T1000 (cell line): ENCODE measurements around the gene ARID1B.

Experiments used
- DNase-seq: peaks from one replicate; lab custom pipeline; 2025; ENCODE audit warnings: mixed read lengths; lab: John Stamatoyannopoulos, UW

The ARID1B gene

DNA sequence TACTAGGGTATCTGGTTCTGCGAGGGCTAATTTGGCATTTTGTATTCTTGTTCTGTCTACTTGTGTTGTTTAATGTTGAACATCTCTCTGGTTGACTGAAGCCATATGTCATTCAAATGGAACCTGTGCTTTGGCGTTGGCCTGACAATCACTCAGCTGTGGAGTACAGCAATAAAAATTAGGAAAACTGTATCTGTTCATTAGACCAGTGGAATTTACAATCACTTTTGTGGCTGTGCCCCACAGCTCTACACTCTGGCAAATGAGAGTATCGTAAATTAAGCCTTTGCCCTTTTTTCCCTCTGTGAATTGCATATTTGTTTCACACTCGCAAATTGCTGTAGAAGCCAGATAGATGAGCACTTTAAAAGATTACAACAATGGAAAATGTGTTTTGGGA, 102.0 kb downstream of the ARID1B start:
- no peak for DNase-seq

DNA sequence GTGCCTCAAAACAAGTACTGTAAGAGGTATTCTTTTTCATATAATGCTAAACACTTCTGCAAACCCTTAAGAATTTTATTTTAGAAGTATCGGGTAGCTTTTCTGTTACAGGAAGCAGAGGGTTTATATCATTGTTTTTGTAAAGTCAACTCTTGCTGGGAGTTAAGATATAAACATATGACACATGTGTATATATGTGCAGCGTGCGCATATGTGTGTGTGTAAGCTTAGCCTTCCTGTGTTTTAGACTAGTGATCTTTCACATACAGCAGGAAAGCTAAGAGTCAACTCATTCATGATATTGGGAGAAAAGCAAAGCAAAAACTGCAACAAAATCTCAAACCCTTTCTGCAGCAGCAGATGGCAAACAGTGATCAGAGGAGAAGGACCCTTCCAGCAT, 102.4 kb downstream of the ARID1B start:
- DNase-seq, result no peak

DNA sequence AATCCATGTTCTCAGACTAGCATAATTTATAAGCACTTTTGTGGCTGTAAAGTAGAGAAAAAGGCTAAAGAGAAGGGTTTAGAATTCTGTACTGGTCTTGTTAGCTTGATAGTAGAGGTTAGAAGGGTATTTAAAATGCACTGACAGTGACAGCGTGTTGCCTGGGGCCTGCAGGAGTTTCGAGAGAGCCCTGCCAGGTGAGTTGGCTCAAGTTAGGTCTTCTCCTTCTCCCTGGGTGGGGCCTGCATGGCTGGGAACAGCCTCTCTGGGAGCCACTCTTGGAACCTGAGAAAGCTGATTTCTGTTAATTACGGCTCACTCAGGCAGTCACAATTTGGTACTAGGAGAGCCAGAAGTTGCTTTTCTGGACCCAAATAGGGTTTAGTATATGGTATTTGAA, 103.7 kb downstream of the ARID1B start:
- no peak for DNase-seq

DNA sequence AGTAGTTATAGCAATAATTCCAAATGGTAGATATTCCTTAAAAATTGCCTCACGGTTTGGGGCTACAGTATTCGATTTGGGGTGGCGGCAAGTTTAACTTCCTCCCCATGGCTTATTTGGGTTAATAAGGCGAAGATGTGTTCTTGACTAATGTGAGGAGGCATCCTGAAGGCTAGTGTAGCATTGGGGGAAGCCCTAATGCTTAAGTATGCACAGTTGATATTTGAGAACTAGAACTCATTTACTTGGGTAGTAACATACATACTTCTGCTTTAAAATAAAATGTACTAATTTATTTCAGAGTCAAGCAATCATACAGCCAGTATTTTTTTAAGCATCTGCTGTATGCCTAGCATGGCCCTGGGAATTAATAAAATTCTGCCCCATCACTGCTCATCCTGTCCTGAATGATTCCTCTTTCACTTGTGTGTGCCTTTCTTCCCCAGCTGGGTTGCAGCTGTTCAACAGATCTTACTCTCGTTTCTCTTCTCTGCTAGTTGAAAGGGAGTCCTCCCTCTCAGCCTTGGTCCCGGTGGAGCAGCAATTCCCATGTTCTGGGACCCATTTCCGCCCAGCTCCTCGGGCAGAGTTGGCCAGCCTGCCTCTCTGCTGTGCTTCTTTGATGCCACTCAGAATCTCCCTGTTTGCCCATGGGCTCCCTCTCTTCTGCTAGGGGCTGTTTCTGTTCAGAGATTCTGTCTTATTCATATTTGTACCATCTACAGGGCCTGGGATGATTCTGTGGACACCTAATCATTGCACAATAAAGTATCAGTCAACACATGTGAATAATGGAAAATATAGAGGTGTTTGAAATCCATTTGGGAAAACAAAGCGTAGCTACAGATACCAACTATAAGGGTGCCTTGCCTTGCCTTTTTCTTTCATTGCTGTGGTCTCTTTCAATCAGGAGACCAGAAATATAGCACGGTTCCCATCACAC, 104.8 kb downstream of the ARID1B start:
- DNase-seq, result no peak

DNA sequence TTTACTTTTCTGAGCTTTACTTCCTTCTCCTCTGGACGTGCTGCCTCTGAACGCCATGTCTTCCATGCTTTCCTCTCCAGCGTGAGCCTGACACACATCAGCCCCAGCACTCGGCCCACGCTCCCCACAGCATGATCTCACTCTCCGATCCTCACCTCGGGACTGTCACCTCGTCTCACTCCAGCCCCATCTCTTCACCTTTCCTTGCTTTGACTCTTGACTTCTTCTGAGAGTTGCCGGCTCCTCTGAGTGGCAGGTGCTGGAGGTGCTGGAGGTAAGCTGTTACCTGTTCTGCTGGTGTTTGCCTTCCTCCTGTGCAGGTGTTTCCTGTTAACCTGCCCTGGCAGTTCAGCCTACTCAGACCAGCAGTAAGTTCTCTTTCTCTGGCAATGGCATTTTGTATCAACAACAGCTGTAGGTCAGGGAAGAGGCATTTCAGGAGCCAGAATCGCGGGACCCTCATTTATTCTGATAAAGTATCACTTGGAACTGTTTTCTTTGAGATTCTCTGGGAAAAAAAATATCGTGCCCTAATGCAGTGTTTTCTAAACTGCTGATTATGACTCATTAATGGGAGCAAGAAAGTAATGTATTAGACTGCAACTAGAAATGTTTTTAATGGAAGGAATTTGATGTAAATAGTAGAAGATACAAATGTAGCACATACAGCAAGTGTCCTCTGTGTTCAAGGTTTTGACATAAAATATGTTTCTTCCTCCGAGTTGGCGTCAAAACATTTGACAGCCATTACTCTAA, 106.5 kb downstream of the ARID1B start:
- DNase-seq, result no peak

DNA sequence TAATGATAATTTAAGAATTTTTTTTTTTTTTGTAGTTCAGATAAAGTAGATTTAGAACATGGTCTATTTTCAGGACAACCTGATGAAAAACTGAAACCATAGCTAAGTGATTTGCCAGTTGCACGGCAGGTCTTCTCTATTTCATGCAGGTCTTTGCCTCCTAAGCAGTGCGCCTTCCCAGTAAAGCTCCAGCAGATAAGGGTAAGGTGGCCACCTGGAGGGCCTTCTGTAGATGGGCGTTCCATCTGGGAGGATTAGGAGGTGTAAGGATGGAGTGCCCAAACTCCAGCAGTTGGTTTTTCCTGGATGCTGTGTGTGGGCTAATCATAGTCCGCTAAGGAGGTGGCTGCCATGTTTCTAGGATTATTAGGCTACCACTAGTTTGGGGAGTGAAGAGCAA, 107.1 kb downstream of the ARID1B start:
- DNase-seq, result no peak

DNA sequence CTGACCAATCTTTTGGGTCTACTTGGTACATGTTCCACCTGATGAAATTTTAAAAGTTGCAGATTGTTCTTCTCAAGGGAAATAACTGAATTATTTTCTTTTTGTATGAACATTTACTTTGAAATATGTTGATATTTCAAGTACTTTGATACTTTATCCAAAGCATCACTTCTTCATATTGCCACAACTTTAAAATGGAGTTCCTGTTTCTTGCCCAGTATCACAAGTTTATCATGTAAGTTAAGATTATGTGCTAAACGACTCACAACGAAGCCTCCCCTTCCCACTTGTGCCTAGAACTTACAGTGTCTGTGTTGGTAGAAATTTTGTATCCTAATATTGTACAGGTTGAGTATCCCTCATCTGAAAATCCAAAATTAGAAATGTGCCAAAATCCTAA, 108.4 kb downstream of the ARID1B start:
- no peak for DNase-seq

DNA sequence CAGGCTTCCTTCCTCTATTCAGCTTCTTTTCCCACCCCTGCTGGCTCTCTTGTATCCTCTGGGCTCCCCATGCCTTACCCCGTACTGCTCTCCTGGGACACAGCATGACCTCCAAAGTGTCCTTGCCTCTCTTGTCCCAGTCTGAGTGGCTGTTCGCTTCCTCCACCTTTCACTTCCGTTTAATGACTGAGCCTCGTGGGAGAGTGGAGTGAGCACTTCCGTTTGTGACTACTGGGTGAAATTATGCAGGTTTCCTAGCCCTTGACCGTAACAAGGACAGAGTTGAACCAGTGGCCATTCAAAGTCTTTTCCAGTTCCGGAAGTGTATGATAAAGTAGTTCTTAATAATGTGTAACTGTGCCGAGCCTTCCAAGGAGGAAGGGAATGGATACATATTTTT, 109.2 kb downstream of the ARID1B start:
- DNase-seq, result no peak

DNA sequence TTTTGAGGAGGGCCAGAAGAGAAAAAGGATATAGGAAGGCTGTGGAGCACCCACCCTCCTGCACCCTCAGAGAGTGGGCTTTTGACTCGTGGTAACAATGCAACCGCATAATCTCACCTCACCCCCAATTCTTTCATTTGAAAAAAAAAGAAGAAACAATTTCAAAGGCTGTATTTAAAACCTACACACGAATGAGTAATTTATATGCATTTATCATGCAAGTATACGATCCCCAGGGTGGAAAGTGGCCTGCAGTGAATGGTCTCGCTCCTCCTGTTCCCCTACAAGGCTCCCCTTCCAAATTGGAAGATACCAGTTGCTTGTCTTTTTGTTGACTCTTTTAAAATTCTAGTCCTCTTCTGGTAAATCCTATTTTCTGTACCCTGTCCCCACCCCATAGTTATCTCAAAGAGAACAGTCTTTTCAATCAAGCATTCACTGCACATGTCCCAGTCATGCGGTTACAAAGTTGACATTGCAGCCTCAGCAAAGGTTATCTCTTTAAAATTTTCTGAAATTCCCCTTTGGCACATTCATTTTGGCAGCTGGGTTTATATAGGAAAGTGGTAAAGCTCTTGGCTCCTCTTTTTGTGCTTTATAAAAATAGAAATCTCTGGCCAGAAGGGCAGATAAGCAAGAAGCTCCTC, 110.6 kb downstream of the ARID1B start:
- DNase-seq, result no peak

DNA sequence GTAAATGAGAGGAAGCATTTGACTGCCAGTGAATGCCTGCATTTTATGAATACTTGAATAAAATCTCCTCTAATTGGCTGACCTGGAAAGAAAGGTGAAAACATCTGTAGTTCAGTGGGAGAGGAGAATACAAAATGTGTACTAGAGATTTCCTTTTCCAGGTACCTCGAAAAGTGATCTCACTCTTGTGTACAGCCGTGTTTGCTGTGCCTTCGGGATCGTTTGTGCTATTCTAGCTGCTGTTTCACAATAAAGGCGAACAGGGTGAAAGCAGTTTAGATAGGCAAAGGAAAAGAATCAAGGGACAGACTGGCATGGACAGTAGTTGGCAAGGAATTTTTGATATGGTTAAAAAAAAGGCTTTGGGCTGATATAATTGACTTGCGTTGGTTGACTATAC, 112.3 kb downstream of the ARID1B start:
- no peak for DNase-seq

DNA sequence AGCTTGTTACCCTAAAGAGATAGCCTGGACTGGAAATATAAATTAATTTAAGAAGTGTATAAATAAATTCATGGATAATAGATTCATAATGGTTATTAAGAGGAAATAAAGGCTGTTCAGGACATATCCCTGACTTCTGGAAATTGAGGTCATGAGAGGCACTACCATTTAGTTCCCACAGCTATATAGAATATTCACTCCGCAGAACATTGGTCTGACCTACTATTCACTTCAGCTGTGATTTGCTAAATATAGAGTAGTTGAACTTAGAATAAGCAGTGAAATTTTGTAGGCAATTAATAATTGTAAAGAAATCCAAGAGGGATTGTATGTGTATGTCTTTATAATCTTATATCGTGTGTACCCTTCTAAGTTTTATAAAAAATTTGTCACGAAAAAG, 112.8 kb downstream of the ARID1B start:
- DNase-seq, result no peak

DNA sequence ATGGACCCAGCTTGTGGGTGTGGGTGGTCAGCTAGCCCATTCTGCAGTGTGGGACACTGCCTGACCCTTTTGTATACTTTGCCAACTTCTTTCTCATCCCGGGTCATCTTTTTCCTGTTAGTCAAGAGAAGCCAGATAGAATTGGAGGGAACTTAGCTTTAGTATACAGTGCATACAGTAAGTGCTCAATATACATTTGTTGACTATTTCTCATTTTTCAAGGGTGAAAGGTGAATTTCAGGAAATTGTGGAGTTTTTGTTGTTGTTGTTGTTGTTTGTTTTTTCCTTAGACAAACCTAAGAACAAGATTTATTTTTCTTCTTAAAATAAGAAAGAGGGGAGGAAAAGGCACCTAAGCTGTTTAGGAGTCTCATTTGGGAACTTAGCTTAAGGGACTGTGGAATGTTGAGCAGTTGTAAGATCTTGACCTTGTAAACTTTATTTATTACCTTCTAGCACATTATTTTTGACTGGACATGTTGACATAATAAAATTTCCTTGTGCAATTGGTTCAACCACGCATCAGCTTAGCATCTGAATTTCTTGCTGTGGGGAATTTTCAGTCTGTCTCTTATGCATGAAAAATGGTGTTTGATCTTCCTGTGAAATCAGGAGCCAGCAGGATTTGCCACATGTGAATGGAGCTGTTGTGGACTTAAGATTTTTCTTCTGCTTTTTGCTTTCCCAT, 113.6 kb downstream of the ARID1B start:
- DNase-seq, result no peak

DNA sequence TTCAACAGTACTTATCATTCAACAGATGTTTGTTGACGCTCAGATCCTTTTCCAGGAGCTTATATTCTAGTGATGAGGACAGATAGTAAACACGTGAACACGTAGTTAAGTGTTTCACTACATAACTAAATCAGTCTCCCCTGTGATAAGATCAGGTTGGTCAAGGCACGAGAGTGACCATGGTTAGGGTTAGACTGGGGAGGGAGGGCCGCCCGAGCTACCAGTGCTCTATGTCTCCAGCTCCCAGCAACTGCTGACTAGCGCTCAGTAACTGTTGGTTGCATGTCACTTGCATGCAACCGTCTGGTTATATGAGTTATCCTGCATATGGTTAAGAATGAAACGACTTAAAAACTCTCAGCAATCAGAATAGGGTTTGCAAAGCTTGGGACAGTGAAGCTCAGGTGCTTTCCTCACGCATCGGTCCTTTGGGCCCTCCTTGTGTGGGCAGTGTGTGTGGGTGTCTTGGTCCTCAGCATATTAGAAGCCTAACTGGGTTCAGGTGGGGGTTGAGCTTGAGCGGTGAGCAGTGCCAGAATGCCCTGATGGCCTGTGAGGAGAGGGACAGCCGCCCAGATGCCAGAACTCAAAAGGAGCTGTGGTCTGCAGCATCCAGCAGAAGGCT, 120.8 kb downstream of the ARID1B start:
- DNase-seq, result no peak

DNA sequence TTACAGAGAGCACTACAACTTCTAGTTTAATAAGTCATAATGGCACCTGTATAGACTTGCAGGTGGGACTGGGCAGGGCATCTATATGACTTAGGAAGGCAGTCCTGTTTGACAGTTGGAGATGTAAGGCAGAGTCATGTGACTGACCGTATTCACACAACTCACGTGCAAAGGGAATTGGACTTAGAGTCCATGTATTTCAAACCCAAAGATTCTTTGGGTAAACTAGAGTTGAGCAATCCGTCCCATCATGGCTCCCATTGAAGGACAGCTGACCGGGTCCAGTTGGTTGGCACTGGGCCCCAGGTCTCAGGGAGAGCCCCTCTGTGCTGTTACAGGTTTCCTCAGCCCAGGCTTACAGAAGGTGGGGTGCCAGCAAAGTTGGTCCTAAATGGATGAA, 121.9 kb downstream of the ARID1B start:
- no peak for DNase-seq

DNA sequence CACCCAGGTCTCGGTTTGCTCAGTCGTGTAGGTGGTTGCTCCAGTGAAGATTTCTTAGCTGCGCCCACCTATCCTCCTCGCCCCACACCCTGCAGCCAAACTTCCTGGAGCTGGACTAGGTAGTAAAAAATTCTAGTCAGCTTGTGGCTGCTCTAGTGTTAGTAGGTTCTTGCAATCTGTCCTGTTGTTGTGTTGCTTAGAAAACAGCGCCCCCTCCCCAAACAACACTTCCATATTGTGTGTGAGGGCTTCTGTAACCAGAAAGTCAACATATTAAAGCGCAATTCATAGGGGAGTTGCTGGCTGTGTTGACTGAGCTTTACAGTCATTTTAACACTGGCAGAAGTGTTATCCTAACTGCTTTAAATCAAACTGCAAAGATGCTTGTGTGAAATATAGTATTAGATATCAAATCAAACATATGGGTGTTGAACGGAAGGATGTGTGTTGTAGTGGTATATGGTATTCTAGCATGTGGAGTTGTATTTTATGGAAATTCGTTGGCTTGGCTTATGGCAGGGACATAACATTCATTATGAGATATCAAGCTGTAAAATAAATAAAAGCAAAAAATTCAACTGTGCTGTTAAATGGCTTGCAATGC, 122.5 kb downstream of the ARID1B start:
- DNase-seq, result no peak

DNA sequence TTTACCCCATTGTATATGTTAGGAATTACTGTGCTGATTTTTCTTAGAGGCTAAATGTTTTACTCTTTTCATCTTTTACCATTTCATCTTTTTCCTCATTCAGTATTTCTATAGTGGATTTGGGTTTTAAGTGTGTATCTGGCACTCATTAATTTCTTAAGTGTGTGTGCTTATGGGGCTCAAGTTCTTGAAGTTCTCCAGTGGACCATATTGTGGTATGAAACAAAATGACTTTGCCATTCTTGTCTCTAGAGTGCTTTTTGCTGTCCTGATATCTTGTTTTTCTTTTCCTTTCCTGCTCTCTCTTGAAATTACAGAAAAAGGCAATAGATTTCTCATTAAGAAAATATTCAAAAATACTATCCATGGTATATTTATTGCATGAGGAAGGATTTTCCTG, 123.1 kb downstream of the ARID1B start:
- no peak for DNase-seq

DNA sequence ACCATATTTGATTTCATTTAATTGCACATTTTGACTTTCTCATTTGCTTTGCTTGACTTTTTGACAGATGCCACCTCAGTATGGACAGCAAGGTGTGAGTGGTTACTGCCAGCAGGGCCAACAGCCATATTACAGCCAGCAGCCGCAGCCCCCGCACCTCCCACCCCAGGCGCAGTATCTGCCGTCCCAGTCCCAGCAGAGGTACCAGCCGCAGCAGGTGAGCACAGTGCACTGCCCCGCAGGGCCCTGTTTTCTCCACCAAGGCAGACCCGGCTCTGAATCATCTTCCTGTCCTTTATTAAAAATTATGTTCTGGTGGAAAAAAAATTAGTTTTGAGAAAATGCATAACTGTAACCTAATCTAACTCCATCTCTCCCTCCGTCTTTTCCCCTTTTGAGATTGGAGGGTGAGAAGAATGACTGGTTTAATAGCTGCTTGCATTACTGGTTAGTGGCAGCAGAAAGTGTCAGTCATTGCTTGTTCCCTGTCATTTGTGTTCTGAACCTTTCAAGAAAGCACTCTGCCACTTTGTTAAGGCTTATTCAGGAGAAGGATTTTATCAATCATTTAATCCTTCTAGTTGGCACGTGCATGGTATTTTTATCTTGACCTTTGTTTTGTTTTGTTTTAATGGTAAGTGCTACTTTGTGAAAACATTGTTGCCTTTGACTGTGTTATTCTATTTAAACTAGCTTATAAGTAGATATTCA, 124.3 kb downstream of the ARID1B start:
- DNase-seq, result no peak

DNA sequence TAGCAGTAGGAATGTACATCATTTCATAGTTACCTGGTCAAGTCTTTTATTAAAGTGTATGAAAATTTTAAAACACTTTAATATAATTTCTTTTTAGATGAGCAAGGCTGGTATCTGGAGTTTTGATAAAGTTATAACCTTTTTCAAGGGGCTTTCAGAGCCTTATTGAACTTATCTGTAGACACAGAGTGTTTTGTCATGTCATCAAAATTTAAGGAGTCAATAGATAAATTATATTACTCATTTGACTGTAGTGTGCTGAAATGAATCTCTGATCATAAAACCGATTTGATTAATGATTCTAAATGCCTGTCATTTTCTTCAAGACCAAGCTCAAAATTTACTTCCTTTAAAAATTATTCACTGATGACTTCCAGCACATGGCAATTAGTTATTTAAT, 125.6 kb downstream of the ARID1B start:
- no peak for DNase-seq

DNA sequence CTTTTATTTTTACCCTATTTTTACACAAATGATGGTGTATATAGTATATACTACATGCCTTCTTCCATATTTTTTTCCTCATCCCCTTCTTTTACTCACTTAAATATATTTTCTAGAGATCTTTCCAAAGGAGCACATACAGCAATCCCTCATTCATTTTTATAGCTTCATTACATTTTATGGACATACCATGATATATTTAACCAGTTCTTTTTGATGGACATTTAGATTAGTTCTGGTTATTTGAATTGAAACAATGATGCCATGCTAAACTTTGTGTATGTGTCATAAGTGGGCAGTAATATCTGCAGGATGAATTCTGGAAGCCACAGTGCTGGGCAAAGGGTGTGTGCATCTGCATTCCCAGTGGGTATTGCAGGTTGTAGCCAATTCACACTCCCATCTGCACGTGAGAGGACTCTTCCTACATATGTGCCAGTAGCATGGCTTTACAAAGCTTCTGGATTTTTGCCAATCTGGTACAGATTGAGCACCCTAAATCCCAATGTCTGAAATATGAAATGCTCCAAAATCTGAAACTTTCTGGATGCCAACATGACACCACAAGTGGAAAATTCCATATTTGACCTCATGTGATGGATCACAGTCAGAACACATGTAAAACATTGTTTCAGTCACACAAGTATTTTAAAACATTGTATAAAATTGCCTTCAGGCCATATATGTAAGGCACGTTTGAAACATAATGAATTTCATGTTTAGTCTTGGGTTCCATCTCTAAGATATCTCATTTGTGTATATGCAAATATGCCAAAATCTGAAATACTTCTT, 127.2 kb downstream of the ARID1B start:
- no peak for DNase-seq

DNA sequence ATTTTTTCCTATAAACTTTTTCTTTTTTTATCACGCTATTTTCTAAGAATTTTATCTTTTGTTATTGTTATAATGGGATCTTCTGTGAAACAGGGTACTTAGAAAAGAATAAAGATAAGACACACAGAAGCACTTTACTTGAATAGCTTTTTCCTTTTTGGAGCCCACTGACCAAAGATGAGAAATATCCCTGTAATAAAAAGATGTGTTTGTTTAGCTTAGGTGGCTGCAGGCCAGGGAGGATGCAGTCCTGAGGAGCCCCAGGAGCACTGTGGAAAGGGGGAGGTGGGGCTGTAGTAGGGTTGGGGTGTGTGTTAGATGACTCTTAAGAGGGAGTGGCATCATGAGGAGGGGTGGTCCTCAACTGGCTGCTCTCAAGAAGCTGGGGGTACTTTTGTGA, 128.6 kb downstream of the ARID1B start:
- no peak for DNase-seq
